Activated CD4-positive, alpha-beta T cell treated with anti-CD3 and anti-CD28 coated beads for 48 hours (primary cell): ENCODE results near the gene BBS9.

Source experiments
- DNase-seq: peaks from one replicate; pipeline ENCODE4 v3.0.0-alpha.2; 2020

BBS9 gene

DNA sequence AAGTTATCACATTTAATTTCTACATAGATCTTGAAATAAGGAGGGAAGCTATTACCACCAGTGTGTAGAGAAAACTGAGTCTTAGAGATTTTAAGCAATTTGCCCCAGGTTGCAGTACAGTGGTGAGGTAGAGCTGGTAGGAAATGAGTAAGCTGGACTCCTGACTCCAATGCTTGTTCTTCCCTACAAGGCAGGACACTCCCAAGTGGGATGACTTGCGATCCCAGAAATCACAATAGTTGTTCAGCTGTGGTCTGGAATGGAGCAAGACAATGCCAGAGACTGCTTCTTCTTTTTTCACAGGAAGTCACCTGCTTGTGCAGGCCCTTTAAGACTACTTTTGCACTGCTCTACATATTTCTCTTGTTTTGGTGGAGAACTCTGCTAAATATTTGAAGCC is 448.8 kb downstream of the BBS9 start:
- DNase-seq = no peak

DNA sequence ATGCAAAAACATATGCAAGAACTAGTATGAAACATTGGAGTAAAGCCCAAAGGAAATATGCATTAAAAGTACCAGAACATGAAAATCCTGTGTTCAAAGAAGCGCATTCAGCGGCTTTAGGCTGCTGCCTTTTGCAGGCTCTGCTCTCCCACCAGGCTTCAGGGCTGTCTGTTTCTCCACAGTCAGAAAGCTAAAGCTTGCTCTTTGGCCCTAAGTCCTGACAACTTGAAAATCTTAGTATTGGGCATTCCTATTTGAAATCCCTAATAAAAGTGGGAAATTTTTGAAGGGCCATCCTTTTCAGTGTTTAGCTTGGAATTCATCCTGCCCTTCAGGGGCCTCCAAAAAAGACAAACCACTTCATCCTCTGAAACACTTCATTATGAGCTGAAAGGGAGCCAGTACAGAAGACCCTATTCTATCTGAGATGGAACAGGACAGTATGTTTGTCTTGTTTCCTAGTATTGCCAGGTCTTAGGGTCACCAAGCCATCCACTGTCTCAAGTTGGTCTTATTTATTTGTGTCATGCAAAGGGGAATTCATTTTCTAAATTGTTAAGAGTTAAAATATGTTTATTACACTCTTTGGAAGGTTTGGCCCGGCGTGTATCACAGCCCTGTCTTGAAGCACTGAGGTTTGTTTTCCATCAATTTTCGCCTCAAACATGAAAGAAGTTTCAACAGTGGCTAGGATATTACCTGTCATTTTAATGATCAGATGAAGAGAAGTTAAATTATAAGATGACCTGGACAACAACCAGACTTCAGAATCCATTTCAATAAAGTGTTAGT is 449.7 kb downstream of the BBS9 start:
- no peak for DNase-seq

DNA sequence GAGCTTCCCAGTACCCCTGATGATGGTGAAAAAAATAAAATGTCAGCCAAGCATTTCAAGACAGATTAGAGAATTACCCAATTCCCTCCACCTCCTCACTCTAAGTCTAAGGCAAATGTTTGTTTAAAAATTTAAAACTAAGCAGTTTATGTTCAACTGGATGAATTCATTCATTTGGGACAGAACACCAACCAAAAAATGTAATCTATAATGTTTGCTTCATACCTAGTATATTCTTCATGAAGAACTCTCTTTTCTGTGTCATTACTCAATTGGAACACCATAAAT is 450.3 kb downstream of the BBS9 start:
- no peak for DNase-seq

DNA sequence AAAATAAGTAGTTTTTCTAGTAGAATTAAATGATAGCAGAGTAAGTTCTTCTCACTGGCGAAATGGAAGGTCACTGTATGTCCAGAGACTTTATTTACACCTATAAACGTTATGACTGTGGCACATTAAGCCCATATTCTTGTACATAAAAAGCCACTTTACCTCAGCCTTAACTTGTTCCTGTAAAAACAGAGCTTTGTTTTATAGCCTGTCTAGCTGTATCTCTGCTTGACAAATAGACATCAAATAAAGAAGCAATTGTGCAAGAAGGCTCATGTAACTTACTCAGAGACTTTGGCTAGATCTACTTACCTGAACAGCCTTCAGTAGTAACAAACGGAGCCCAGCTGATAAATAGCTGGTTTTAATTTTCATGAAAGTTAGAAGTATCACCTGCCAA is 451.9 kb downstream of the BBS9 start:
- DNase-seq = no peak

DNA sequence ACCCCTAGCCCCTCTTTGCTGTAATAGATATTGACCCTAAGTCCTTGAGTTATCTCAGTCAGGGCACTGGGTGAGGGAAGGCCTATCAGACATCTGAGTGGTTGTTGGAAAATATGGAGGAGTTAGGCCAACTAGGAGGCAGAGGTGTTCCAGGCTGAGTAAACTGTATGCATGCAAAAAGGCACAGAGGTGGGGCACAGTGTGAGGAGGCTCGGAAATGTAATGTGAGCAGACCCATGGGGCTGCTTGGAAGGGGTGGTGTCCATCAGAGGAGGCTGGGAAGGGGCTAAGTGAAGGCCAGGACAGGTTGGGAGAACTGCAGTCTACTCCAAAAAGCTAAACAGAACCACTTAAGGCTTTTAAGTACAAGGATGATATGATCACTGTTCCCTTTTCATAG is 452.7 kb downstream of the BBS9 start:
- no peak for DNase-seq

DNA sequence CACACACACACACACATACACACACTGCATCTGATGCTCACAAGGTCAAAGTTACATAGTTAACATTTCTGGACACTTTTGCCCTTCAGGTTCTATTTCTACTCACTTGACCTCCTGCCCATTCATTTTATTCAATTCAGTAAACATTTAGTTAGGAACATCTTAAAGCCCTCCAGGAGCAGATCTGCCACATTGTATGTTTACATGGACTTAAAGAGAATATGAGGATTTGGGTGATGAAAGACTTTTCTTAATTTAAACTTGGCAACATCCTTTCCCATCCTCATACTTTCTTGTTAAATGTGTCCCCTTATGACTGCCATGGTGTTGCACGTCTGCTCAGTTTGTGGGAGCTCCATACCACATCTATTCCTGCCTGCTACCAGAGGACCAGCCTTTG is 453.2 kb downstream of the BBS9 start:
- DNase-seq = no peak

DNA sequence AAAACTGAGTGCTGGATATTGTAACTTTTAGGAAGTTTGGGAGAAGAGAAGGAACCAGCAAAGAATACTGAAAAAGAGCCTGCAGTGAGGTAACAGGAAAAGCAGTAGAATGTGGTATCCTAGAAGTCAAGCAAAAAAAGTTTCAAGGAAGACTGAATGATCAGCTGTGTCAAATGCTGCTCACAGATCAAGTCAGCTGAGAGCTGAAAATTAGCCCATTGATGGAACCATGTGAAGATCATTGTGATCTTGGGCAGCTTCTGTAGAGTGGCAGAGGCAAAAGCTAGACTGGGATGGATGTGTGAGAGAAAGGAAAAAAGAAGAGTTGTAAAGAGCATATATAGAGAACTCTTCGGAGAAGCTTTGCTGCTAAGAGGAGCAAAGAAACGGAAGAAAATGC is 460.5 kb downstream of the BBS9 start:
- DNase-seq = no peak

DNA sequence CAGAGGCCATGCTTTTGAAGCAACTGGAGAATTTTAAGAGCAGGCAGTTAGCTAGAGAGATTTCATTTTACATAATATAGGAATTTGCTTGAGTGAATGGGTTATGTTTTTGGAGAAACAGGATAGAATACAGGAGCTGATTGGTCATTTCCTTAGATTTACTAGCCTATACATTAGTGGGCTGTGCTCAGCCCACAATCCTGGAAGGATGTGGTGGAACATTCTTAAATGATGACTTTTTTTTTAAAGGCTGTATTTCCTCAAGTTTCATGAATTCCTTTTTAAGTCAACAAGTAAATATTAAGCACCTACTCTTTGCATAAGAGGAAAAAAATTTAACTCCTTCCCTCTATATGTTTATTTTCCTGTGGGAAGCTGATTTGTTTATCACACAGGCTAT is 461.6 kb downstream of the BBS9 start:
- DNase-seq = no peak

DNA sequence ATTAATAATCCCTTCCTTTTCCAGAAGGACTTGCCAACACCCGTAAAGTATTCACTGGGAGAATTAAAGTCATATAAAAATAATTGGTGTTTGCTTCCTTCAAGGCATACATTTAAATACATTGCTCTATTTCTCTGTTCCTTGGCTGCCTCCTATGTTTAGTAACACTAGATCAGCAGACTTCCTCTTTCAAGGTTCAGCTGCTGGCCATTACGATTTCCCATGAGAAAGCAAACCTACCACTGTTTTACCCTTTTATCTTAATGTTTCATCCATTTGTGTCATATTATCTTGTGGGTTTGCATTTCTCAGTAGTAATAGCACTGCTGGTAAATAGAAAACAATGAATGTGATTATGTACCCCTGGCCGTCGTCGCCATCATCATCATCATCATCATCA is 462.1 kb downstream of the BBS9 start:
- no peak for DNase-seq

DNA sequence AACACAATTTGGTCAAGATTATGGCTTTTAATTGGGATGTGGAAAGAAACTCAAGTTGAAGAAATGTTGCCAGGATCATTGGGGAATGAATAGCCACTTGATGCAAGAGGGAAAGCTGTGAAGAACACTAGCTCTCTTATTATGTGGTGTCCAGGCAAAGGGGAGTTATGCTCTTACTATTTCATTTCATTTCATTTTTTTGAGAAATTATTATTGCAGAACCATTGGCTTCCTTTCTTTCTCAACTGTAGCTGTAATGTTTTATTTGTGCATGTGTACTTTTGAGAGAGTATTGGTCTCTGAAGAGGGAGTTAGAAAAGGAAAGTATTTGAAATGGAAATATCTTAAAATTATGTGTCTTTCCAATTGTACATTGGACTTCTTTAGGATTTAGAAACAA is 463.4 kb downstream of the BBS9 start:
- no peak for DNase-seq

DNA sequence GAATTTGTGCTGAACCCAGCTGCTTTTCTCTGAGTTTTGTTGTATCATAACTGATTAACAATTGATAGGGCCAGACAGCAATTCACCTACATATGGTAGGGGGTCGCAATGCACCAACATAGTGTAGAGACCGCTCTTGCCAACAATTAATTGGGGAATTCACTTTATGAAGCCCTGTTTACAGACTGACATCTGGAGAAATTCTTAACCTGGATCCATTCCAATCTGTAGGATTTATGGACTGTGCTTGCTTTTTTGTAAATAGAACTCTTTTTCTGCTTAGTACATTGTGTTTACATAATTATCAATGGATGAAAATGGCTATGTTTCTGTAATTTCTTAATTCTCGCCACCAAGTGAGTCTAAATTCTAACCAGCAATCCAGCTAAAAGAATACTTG is 464.2 kb downstream of the BBS9 start:
- no peak for DNase-seq

DNA sequence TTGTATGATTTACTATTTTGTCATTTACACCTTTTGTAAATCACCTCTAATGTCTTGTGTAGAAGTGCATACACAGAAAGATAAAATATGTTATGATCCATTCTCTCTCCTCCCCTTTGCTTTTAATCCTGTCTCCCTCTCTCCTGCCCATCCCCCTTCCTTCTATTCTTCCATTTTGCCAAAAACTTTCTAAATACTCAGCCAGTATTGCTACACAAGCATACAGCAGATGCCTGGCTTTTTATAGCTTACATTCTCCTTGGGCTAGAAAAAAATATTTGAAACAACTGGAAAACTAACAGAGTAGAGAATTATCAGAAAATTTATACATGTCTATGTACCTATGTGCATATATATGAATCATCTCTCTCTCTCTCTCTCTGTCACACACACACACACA is 467.3 kb downstream of the BBS9 start:
- no peak for DNase-seq

DNA sequence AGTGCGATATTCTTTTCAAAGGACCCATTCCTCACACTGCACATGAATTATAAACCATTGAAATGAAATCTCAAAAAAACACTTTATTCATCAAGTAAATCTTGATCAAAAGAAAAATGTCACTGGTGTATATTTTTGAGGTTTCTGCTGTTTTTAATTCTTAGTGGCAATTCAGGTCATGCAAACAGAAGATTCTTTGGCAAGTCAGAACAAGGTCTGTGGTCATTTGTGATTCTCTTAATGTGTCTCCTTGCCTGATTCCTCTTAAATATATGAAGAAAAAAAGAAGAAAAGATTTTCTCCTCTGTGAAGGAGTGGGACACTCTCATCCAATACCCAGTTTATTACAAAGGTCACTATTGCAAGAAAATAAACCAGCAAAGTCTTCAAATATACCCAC is 467.8 kb downstream of the BBS9 start:
- DNase-seq = no peak

DNA sequence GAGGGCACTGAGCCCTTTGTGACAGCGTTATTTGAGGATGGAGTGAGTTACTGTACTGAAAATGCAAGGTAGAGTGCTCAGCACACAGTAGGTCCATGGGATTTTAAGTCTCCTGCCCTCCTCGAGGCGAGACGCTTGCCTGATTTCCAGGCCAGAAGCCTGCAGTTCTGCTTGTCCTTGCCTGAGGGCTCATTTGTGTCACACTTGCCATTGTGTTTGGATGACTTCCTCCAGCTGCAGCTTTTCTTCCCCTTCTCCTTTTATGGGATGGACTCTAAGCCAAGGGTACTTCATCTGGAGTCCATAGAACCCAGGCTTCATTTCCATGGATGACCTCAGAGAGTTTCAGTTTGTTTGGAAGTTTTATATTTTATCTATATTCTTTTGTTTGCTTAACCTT is 471.7 kb downstream of the BBS9 start:
- no peak for DNase-seq

DNA sequence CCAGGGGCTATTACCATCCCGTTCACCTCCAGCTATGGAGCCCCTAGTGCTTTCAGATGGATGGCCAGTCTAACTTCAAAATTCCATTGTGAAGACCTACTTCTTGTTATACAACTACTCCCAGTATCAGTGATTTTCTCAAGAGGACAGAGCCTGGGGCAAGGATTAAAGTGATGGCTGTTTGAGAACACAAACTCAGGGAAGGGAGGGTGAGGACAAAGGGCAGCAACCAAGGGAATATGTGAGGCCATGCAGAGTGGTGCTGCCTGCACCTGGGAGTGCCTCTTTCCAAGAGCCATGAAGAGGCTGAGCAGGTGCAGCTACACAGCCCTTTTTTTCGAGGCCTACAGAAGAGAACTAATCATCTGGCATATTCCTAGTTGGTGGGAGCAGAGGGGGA is 472.5 kb downstream of the BBS9 start:
- no peak for DNase-seq

DNA sequence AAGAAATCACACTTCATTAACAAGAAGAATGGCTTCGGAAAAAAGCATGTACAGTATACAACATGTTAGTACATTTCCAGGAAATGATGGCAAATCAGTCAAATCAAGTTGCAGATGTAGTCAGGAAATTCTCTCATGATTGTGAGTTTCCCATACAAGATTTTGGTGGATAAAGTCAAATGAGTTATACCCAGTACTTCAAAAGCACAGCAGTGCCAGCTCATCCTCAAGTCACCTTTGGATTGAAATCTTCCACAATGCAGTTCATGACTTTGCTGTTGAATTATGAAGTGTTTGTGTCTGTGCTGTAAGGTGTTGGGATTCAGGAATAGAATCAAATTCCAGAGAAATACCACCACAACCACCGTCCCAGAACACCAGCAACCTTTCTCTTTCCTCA is 474.7 kb downstream of the BBS9 start:
- DNase-seq = no peak

DNA sequence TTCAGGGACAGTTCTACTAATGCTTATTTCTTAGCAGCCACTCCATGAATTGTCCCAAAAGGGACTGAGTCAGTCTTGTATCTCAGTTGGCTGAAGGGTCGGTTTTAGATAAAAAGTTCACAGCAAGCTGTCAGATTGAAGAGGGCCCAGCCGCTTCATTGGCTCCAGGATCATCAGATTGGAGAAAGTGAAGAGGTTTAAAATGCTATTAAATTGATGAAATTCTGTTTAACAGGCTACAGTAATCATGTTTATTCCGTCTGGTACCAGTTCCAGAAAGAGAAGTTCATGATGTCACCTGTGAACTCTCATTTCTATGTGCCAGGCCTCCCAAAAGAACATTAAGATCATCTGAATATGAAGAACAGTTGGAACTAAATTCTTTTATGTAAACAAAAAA is 481.6 kb downstream of the BBS9 start:
- DNase-seq = no peak

DNA sequence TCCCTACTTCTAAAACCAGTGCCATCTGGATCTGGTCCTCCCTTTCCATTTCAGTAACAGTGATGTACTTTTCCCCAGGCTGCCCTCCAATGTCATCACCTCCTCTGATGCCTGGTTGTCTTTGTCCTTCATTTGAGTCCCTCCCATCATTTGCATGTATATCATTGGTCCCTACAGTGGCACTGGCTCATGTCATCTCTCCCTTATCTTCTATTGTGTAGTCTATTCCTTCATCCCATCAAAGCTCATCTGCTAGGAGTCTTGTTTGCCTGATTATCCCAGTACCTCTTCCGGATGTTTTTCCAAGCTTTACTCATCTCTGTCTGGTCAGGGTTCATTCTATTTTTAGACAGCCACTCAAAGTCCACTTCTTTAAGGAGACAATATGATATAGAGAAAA is 483.1 kb downstream of the BBS9 start:
- no peak for DNase-seq

DNA sequence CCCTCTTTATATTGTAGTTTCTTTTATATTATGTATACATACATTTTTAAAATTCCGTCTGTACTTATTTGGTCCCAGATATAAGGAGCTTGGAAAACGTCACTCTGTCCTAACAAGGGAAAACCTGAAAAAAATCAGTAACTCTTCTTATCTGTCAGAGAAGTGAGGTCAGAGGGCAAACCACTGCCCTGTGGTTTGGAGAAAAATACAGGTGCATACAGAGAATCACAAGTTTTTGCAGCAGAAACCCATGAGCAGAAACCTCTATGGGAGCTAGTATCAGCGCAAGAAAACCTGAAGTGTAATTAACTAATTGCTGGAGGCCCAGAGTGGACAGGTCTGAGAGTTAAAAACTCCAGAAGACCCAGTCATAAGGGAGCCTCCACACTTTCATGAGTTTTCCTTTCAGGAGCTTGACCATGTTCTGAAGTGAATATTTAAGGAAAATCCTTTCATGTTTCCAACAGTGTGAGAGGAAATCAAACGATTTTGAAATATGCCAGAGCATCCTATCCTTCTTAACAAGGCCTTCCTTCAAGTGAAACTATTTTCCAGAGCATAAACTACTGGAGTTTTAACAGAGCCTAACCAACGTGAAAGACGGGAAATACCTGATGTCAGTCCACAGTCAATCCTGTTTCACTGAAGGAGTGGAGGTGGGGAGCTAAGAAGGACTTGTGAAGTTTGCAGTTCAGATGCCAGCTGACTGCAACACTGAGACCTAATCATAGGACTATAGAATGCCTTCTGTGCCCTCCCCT is 485.2 kb downstream of the BBS9 start:
- no peak for DNase-seq

DNA sequence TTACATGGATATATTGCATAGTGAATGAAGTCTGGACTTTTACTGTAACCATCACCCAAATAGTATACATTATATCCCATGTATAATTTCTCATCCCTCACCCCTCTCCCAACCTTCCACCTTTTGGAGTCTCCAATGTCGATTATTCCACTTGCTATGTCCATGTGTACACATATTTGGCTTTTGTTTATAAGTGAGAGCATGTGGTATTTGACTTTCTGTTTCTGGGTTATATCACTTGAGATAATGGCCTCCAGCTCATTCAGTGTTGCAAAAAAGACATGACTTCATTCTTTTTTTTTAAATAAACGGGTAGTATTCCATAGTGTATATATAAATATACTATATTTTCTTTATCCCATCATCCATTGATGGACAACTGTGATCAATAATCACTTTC is 487.4 kb downstream of the BBS9 start:
- no peak for DNase-seq

DNA sequence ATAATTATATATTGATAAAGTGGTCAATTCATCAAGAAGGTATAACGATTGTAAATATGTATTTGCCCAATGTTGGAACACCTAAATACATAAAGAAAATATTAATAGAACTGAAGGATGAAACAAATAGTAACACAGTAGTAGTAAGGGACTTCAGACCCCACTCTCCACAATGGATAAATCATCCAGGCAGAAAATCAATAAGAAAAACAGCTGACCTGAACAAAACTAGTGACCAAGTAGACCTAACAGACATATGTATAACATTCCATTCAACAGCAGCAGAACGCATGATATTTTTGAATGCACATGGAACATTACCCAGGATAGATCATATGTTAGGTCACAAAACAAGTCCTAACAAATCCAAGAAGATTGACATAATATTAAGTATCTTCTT is 489.9 kb downstream of the BBS9 start:
- DNase-seq = no peak

DNA sequence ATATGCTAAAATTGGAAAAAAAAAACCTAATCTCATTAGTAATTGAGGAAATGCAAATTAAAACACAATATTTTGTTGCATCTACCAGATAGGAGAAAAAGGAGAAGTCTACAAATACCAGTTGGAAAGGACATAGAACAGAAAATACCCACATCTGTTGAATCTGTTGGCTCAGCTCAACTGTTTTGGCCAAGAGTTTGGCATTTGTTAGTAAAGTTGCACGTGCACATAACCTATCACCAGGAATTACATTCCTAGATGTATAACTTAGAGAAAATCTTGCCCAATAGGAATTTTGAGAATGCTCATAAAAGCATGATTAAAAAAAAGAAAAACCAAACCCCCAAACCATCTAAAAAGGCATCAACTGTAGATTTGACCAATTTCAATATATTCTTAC is 493.9 kb downstream of the BBS9 start:
- DNase-seq = no peak

DNA sequence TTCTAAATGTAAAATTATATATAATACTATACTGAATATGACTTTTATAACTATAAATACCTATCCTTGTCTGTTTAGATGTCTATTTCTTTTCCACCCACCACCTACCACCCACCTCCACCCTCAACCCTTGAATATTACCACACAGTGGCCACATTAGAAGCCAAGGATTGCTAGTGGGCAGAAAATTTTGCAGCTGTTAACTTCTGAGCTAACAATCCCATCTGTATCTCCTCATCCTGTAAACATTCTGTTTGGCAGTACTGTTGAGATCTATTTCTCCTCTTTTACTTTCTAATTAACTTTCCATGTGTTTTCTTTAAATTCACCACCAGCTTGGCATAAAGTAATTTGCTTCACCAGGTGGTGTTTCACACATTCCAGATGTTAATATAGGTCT is 494.9 kb downstream of the BBS9 start:
- DNase-seq = no peak

DNA sequence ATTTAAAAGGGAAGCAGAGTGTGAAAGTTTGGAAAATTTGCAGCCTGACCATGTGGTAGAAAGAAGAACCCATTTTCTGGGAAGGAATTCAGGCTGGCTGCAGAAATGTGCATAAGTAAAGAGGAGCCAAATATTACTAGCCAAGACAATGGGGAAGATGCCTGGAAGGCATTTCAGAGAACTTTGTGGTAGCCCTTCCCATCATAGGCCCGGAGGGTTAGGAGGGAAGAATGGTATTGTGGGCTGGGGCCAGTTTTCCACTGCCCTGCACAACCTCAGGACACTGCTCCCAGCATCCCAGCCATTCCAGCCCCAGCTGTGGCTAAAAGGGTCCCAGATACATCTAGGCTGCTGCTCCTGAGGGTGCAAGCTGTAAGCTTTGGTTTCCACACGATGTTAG is 497.5 kb downstream of the BBS9 start:
- DNase-seq = no peak

DNA sequence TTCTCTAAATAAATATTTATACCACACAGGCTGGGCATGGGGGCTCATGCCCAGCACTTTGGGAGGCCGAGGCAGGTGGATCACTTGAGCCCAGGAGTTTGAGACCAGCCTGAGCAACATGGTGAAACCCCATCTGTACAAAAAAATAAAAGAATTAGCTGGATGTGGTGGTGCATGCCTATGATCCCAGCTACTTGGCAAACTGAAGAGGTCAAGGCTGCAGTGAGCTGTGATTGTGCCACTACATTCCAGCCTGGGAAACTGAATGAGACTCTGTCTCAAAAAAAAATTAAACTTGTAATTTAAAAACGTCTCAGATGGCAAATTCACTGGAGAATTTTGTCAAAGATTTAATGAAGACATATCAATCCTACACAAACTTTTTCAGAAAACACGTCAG is 498.4 kb downstream of the BBS9 start:
- DNase-seq = no peak
